ENCODE data around the gene EPB41L5. TPM values are rescaled to one million over a fixed set of nuclear protein-coding genes. Genes with fewer than 3 reads are reported as not detected.

EPB41L5 gene
- total and polyA plus RNA-seq, 11 donors, result 3.1 to 16.9 (median 9.8) TPM

GRCh38 chr2:120221616-120222015 lies 208.7 kb downstream of the EPB41L5 start:
- intact Hi-C loops (cut with DNase I), result loop anchor here in 7 of 10 donors (2.0 to 10.0 kb wide), 4 partner anchors 31 to 93 kb away; partner anchors contain the start of gene RALB (in 2 of the 7)
- peaks cover 0 to 11% (median 0%) of the 10 kb centered on the region in 12 donors for H3K9me3 ChIP-seq
- H3K27ac ChIP-seq, result no peak overlapping the region
- TF ChIP-seq CTCF (IDR thresholded peaks at IDR 0.05) (no peak), POLR2A (IDR thresholded peaks at IDR 0.05) (no peak)
- DNase-seq (no peak), ATAC-seq (no peak)
- H3K36me3 ChIP-seq, result peaks cover 0 to 22% (median 0%) of the 10 kb centered on the region in 9 donors
- H3K27me3 ChIP-seq, result no peaks in the 10 kb centered on the region
- WGBS, 4 donors, result 95 to 97% (median 97%) methylated on average over 8 of the region's 8 CpGs
- H3K4me1 ChIP-seq, result peaks cover 0 to 39% (median 25%) of the 10 kb centered on the region in 12 donors
- H3K4me3 ChIP-seq, result no peak overlapping the region

DNA sequence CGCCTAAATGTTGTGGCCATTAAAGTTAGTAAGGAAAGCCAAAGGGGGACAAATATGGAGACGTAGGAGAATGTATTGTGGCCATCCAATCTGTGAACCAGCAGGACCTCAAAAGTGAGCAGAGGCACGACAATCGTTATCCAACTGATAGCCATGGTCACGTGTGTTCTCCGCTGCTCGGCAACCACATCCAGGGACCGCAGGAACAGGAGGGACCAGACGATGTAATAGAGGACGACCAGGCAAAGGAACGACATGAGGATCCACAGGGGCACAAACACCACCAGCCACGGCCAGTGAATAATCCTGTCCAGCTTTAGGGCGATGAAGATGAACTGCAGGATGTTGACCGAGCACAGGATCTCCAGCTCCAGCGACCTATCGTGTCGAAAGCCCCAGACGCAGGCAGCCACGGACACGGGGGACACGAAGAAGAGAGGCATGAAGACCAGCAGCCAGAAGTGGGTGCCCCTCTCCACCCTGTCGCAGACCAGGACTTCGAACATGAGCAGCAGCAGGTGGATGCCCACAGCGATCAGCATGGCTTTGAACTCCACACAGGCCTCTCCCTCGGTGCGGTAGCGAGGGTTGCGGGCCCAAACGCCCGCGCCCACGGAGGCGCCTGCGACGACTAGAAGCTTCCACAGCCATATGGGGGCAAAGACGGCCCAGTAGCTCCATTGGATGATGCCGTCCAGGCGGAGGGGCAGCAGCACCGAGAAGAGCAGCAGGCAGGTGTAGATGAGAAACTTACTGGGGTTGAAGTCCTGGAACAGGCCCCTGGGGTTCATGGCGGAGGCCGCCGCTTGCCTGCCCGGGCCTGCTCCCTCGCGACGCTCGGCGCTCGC lies 209.5 kb downstream of the EPB41L5 start:
- H3K27me3 ChIP-seq, result no peaks in the 10 kb centered on the region
- WGBS, 4 donors, result 79 to 99% (median 81%) methylated on average over 34 to 49 of the region's 49 CpGs
- H3K9me3 ChIP-seq, result peaks cover 0 to 11% (median 0%) of the 10 kb centered on the region in 12 donors
- intact Hi-C loops (cut with DNase I), result loop anchor here in 7 of 10 donors (1.0 to 10.0 kb wide), 5 partner anchors 30 to 92 kb away; partner anchors contain the start of gene RALB (in 3 of the 7)
- peak overlapping the region; percentile 83 to 98 (median 90) for H3K27ac ChIP-seq
- DNase-seq (peak in 1 of 5 donors; percentile 11), ATAC-seq (no peak)
- H3K4me3 ChIP-seq, result peak overlapping the region; percentile 38 to 89 (median 70)
- H3K36me3 ChIP-seq, result peaks cover 0 to 22% (median 0%) of the 10 kb centered on the region in 9 donors
- peaks cover 0 to 39% (median 25%) of the 10 kb centered on the region in 12 donors for H3K4me1 ChIP-seq
- TF ChIP-seq POLR2A (IDR thresholded peaks at IDR 0.05) (no peak), CTCF (IDR thresholded peaks at IDR 0.05) (no peak)

- Histone ChIP-seq H3K27me3 (no peaks in the 10 kb centered on the region), H3K4me3 (peak within 1 kb of the TSS; percentile 38 to 89 (median 70)), H3K4me1 (peaks cover 0 to 41% (median 25%) of the 10 kb centered on the region in 12 donors), H3K27ac (peak within 1 kb of the TSS; percentile 83 to 98 (median 90)), H3K36me3 (peaks cover 0 to 22% (median 0%) of the 10 kb centered on the region in 9 donors), H3K9me3 (peaks cover 0 to 11% (median 0%) of the 10 kb centered on the region in 12 donors)
- DNase-seq (peak; percentile 90 to 96 (median 92)), ATAC-seq (peak; percentile 87 to 98 (median 97))
- TF ChIP-seq POLR2A (IDR thresholded peaks at IDR 0.05) (peak in 1 of 2 donors; percentile 74), CTCF (IDR thresholded peaks at IDR 0.05) (peak in 7 of 12 donors; percentile 4 to 44 (median 26))
- intact Hi-C loops (cut with DNase I), result loop anchor here in 7 of 10 donors (1.0 to 10.0 kb wide), 5 partner anchors 29 to 92 kb away; partner anchors contain the start of gene RALB (in 3 of the 7)
- WGBS, 4 donors, result 2 to 5% (median 2%) methylated on average over 53 to 108 of the region's 108 CpGs
Observed at GRCh38 chr2:120223034-120223912, 210.4 kb downstream of the EPB41L5 start, which contains the start of gene TMEM185B. TMEM185B (minus strand) TSS chr2:120223400; CDS start chr2:120222976, 424 bp downstream.
